DND-41 (cell line): ENCODE measurements around the gene COL13A1.

Source experiments
- ATAC-seq: fragments of 200-7000 bp; cut with Tn5 transposase; 3 replicates; pipeline ENCODE4 v1.9.1; 2021; ENCODE audit warnings: low read depth; ENCODE audit not compliant: insufficient read depth
- DNase-seq: peaks from one replicate; pipeline ENCODE4 v3.0.0-alpha.2; 2020
- H2AFZ ChIP-seq: 2 replicates; pipeline ENCODE4 v1.6.0; 2012; ENCODE audit warnings: low read depth, low read length
- H3K27ac ChIP-seq: 2 replicates; pipeline ENCODE4 v1.5.1; 2012; ENCODE audit warnings: low read length, inconsistent platforms
- H3K27me3 ChIP-seq: fragments of 200-600 bp; sonication (generic); 2 replicates; pipeline ENCODE4 v1.6.0; 2012; ENCODE audit warnings: low read length, mild to moderate bottlenecking, inconsistent platforms; ENCODE audit not compliant: insufficient read depth, poor library complexity
- H3K36me3 ChIP-seq: 2 replicates; pipeline ENCODE4 v1.5.1; 2012; ENCODE audit warnings: low read length, inconsistent platforms; ENCODE audit not compliant: insufficient read depth
- H3K4me1 ChIP-seq: 2 replicates; pipeline ENCODE4 v1.5.1; 2012; ENCODE audit warnings: mild to moderate bottlenecking, low read length; ENCODE audit not compliant: insufficient read depth
- H3K4me2 ChIP-seq: 2 replicates; pipeline ENCODE4 v1.6.0; 2012; ENCODE audit warnings: mild to moderate bottlenecking, moderate library complexity, low read length, inconsistent platforms; ENCODE audit not compliant: insufficient read depth
- H3K4me3 ChIP-seq, 2 experiments: fragments of 200-600 bp in 1 of 2; shearing (Covaris generic) in 1 of 2; 2 replicates each; pipeline ENCODE4 v1.5.1; 2012 to 2016; ENCODE audit warnings: inconsistent platforms in 2 of 2, low read length in 2 of 2, mild to moderate bottlenecking in 2 of 2, low read depth in 1 of 2, moderate library complexity in 1 of 2
- H3K79me2 ChIP-seq: 2 replicates; pipeline ENCODE4 v1.6.0; 2012; ENCODE audit warnings: low read length, inconsistent platforms; ENCODE audit not compliant: insufficient read depth
- H3K9ac ChIP-seq: 2 replicates; pipeline ENCODE4 v1.6.0; 2012; ENCODE audit warnings: low read depth, mild to moderate bottlenecking, inconsistent platforms, low read length, moderate library complexity
- H3K9me3 ChIP-seq: 2 replicates; pipeline ENCODE4 v1.5.1; 2012; ENCODE audit warnings: low read length, moderate library complexity, mild to moderate bottlenecking, inconsistent platforms; ENCODE audit not compliant: insufficient read depth, severe bottlenecking
- H4K20me1 ChIP-seq: 2 replicates; pipeline ENCODE4 v1.6.0; 2012; ENCODE audit warnings: low read length; ENCODE audit not compliant: insufficient read depth
- EZH2 ChIP-seq: IDR thresholded peaks from 3 replicates; pipeline ENCODE4 v1.6.1; 2012; ENCODE audit warnings: borderline replicate concordance, low read depth, mild to moderate bottlenecking, moderate library complexity, low read length, inconsistent platforms; ENCODE audit not compliant: severe bottlenecking
- TF ChIP-seq, protein P1 (sequence below): IDR thresholded peaks from 2 replicates; pipeline ENCODE4 v1.5.1; 2012; ENCODE audit warnings: borderline replicate concordance, low read length, moderate library complexity, mild to moderate bottlenecking; ENCODE audit not compliant: poor library complexity, severe bottlenecking; ENCODE audit errors: extremely low read depth

COL13A1 gene

DNA sequence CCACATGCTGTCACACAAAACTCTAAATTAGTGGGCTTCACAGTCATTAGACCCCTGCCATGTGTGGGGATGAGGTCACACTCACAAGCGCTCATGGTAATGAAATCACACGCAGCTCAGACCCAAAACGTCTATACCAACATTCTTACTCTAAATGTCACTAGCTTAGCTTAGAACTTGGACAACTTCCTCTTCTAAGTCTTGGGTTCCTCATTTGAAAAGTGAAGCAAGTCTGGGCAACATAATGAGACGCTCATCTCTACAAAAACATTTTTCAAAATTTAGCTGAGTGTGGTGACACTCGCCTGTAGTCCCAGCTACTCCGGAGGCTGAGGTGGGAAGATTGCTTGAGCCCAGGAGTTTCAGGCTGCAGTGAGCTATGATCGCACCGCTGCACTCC, 158.2 kb downstream of the COL13A1 start:
- no peak for ATAC-seq

GRCh38 chr10:69960606-69960987, 158.9 kb downstream of the COL13A1 start:
- peaks cover 6% of the 10 kb centered on the region for H3K27me3 ChIP-seq
- no peak for TF ChIP-seq EZH2
- TF ChIP-seq, protein P1, sequence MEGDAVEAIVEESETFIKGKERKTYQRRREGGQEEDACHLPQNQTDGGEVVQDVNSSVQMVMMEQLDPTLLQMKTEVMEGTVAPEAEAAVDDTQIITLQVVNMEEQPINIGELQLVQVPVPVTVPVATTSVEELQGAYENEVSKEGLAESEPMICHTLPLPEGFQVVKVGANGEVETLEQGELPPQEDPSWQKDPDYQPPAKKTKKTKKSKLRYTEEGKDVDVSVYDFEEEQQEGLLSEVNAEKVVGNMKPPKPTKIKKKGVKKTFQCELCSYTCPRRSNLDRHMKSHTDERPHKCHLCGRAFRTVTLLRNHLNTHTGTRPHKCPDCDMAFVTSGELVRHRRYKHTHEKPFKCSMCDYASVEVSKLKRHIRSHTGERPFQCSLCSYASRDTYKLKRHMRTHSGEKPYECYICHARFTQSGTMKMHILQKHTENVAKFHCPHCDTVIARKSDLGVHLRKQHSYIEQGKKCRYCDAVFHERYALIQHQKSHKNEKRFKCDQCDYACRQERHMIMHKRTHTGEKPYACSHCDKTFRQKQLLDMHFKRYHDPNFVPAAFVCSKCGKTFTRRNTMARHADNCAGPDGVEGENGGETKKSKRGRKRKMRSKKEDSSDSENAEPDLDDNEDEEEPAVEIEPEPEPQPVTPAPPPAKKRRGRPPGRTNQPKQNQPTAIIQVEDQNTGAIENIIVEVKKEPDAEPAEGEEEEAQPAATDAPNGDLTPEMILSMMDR: no peak
- no peaks in the 10 kb centered on the region for H3K36me3 ChIP-seq
- no peak overlapping the region for H3K4me2 ChIP-seq
- H4K20me1 ChIP-seq: no peaks in the 10 kb centered on the region
- DNase-seq (no peak), ATAC-seq (no peak)
- H3K9ac ChIP-seq: no peak overlapping the region
- no peak overlapping the region for H3K27ac ChIP-seq
- no peak overlapping the region for H3K4me3 ChIP-seq
- H2AFZ ChIP-seq: no peak overlapping the region
- no peaks in the 10 kb centered on the region for H3K9me3 ChIP-seq
- H3K79me2 ChIP-seq: no peaks in the 10 kb centered on the region
- no peaks in the 10 kb centered on the region for H3K4me1 ChIP-seq

More for the DNA sequence above, 158.2 kb downstream of the COL13A1 start:
- Histone ChIP-seq H3K27me3 (peaks cover 11% of the 10 kb centered on the region), H3K9me3 (no peaks in the 10 kb centered on the region), H3K4me1 (no peaks in the 10 kb centered on the region), H3K9ac (no peak overlapping the region), H3K4me3 (no peak overlapping the region), H3K4me2 (no peak overlapping the region), H4K20me1 (no peaks in the 10 kb centered on the region), H3K36me3 (no peaks in the 10 kb centered on the region), H2AFZ (no peak overlapping the region), H3K79me2 (no peaks in the 10 kb centered on the region), H3K27ac (no peak overlapping the region)
- no peak for DNase-seq
- TF ChIP-seq, protein P1: no peak
- no peak for TF ChIP-seq EZH2

DNA sequence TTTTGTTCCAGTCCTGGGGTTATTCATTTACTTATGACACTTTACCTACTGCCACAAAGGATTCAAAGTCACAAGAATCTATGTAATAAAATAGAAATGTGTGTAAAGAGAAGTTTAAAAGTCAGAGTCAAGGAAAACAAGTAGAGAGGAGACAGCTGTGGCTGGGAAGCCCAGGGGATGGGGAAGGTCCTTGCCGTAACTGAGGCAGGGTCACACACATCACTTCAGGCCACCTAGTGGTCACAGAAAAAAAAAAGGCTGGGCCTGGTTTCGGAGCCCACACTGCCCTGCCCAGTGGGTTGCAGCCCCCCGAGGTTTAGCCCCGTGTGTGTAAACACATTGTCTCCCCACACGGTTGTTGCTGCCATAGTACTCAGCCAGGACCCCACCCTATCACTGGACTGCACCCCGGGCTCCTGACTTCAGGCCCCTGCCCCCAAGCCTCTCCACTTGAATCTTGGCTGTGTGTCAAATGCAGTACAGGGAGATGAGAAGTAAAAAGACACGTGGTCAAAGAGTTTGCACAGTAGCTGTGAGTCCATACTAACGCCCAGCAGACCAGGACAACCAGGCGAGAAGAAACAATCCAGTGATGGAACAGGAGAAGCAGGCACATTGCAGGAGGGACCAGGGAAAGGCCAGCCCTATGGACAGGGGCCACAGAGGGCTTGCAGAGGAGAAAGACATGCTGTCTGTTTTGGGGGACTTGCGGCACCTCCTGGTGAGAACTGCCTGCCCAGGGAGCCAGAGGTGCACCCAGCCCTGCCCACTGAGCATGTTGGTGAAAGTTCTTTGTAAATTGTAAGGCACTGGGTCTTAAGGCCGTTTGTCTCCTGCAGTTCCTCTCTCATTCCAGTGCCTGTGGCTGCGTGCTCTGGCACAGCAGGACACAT, 159.5 kb downstream of the COL13A1 start:
- H2AFZ ChIP-seq: no peak overlapping the region
- no peaks in the 10 kb centered on the region for H3K4me1 ChIP-seq
- no peaks in the 10 kb centered on the region for H3K9me3 ChIP-seq
- no peaks in the 10 kb centered on the region for H4K20me1 ChIP-seq
- no peaks in the 10 kb centered on the region for H3K36me3 ChIP-seq
- peaks cover 3% of the 10 kb centered on the region for H3K27me3 ChIP-seq
- H3K27ac ChIP-seq: no peak overlapping the region
- TF ChIP-seq EZH2: no peak
- TF ChIP-seq, protein P1: peak; percentile 44
- DNase-seq (no peak), ATAC-seq (no peak)
- H3K4me3 ChIP-seq: no peak overlapping the region
- H3K79me2 ChIP-seq: no peaks in the 10 kb centered on the region
- no peak overlapping the region for H3K9ac ChIP-seq
- no peak overlapping the region for H3K4me2 ChIP-seq
